T-helper 1 cell treated with Interleukin-12 subunit alpha and Interleukin-12 subunit beta and Interleukin-4 antibody, amounts not matched to agents 30 ng/mL and 1 ng/mL, for 36 hours (primary cell): Measurements from ENCODE around the gene LINC00237. TPM values are rescaled to one million over a fixed set of nuclear protein-coding genes. Genes with fewer than 3 reads are reported as not detected.

Source experiments
- intact Hi-C: fragments of 100-400 bp; cut with micrococcal nuclease; formaldehyde crosslinking; loops from one replicate; pipeline ENCODE4 v1.15.1; 2024
- total RNA-seq: library from RNA; stranded (reverse); gene quantifications from 2 replicates; pipeline ENCODE4 v1.2.3, GENCODE V29; 2022

The LINC00237 gene
- total RNA-seq, 1 donor from 2014 or later, result not detected

GRCh38 chr20:21125849-21126580 is 19.9 kb upstream of the LINC00237 start, which contains the start of gene KIZ:
KIZ (plus strand) TSS chr20:21126082; CDS start chr20:21126116, 34 bp downstream.
- intact Hi-C loops, result loop anchor here (1.0 to 5.0 kb wide), 9 partner anchors 26 to 1109 kb away; partner anchors contain the start of genes CFAP61, CRNKL1, NAA20 and RALGAPA2

- intact Hi-C loops, result loop anchor here (1.0 to 5.0 kb wide), 6 partner anchors 25 to 1108 kb away; partner anchors contain the start of genes CFAP61, CRNKL1, NAA20 and RALGAPA2
Measured at GRCh38 chr20:21125072-21125848, 19.1 kb upstream of the LINC00237 start.

DNA sequence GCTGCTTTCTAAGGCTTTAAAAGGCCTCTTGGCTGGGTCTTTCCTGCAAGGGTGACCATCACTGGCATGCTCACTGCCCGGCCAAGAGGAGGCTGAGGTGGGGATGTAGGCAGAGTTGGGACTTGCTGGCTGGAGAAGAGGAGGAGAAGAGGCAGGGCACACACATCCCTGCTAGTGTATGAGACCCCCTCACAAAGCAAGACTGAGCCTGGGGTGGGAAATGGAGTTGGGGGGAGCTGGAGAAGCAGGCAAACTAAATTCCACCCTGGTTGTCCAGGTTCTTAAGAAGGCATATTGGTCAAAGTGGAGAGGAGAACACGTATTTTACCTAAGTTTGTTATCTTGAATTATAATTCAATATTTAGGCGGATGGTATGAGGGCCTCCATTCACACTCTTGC is 18.0 kb upstream of the LINC00237 start:
- intact Hi-C loops, result no loop called here

DNA sequence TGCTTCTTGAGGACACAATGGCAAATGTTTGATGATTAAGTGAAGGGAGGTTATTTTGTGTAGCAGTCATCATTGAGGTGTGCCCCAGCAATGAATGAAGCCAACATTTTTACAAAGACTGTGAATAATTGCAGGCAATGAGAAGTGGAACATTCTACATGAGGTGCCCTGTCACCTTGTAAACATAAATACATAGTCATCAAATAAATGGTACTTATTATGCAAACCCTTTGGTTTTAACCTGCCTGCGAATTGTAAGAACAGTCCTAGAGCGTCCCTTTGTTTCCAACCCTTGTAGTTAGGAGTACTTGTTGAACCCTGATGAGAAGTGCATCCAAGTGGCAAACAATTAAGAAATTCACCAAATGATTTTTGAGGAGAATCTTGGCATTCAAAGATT is 12.6 kb upstream of the LINC00237 start:
- intact Hi-C loops, result no loop called here

- intact Hi-C loops, result no loop called here
Measured at GRCh38 chr20:21118138-21118537, 12.0 kb upstream of the LINC00237 start.

DNA sequence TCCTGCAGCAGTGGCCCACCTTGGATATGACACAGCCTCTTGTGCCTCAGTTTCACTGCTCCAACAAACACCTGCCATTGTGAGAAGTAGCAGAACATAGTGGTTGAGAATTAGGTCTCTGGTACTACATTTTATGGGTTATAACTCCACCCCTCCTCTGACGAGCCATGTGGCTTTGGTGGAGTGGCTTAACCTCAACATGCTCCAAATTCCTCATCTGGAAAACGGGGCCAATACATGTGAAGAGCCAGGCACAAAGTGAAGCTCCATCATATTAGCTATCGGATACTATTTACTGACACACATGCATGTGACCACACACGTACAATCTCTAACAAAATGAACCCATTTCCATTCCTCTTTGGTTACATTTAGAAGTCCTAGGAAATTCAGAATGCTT is 11.4 kb upstream of the LINC00237 start:
- intact Hi-C loops, result no loop called here

DNA sequence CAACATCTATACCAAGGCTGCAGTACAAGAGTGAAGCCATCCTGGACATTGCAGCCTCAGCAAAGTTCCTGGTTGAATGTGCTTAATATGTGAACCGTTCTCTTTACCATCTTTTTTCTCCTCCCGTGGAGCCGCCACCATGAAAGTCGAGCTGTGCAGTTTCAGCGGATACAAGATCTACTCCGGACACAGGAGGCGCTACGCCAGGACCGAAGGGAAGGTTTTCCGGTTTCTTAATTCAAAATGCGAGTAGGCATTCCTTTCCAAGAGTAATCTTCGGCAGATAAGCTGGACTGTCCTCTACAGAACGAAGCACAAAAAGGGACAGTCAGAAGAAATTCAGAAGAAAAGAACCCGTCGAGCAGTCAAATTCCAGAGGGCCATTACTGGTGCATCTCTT is 8.4 kb upstream of the LINC00237 start:
- intact Hi-C loops, result no loop called here

- intact Hi-C loops, result no loop called here
Measured at GRCh38 chr20:21113697-21114096, 7.5 kb upstream of the LINC00237 start.

GRCh38 chr20:21111416-21111815 is 5.3 kb upstream of the LINC00237 start:
- intact Hi-C loops, result no loop called here

GRCh38 chr20:21110811-21111210 is 4.7 kb upstream of the LINC00237 start:
- intact Hi-C loops, result no loop called here

- intact Hi-C loops, result loop anchor here (10.0 kb wide), 1 partner anchor 244 kb away; no protein-coding TSS in a partner anchor
Measured at GRCh38 chr20:21109144-21109543, 3.0 kb upstream of the LINC00237 start.

- intact Hi-C loops, result loop anchor here (1.0 to 10.0 kb wide), 2 partner anchors 241 to 290 kb away; no protein-coding TSS in a partner anchor
Measured at GRCh38 chr20:21105429-21106170, 558 bp downstream of the LINC00237 start.

DNA sequence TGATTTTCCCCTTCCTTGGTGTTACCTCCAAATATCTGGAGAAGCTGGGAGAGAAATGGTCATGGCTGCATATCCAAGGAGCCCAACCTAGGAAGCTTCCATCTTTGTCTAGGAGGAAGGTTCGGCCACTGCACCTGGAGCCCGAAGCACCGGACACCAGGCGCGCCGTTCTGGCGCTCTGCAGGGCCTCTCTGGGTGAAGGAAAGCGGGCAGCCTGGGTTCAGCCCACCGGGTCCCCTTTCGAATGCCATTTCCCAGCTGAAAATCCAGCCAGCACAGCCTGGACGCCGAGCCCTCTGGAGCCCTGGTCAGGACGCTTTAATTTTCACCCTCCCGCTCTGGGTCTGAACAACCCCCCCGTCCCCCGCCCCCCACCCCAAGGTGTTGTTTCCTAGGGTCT is 1.2 kb downstream of the LINC00237 start:
- intact Hi-C loops, result loop anchor here (1.0 to 10.0 kb wide), 4 partner anchors 240 to 738 kb away; partner anchors contain the start of gene INSM1

DNA sequence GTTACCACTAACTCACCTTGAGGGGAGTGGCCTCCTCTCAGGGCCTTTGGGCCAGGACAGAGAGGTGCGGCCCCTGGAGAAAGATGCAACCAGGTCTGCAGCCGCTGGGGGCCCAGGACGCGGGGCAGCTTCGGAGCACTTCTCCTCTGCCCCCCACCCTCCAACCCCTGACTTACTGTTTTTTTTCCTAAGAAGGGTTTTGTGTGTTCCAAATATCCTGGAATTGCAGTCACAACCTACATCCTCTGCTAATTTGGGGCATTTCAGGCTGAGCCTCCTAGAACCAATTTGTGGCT is 1.7 kb downstream of the LINC00237 start:
- intact Hi-C loops, result loop anchor here (5.0 to 10.0 kb wide), 3 partner anchors 240 to 737 kb away; partner anchors contain the start of gene INSM1

GRCh38 chr20:21103582-21104465 is 2.3 kb downstream of the LINC00237 start:
- intact Hi-C loops, result loop anchor here (5.0 to 10.0 kb wide), 3 partner anchors 239 to 737 kb away; partner anchors contain the start of gene INSM1

DNA sequence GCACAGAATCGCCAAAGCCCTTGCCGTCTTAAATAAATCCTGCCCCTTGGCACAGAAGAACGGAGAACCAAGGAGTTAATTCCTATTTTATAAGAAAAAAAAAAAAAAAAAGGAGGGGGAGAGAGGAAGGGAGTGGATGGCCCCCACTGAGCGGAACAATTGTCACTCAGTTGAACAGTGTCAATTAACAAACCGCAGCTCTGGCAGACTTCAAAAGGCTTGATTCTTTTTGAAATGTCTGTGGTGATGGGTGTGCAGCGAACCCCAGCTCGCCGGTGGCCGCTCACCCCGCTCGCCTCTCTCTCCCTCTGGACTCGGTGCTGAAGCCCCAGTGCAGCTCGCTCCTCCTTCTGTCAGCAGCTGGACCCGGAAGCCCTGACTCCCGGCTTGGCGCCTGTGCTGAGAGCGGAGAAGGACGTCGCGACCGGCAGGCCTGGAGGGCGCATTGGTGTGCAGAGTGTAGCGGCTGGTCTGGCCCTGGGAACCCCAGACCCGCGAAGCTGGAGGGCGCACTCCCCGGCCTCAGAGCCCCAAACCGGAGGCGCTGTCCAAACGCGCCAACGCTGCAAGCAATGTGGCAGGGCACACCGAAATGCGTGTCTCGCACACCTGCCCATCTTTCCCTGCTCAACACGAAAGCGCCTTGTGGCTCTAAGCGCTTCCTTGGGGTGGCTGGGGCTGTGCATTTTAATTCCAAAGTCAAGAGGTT is 3.4 kb downstream of the LINC00237 start:
- intact Hi-C loops, result loop anchor here (5.0 to 10.0 kb wide), 3 partner anchors 238 to 735 kb away; partner anchors contain the start of gene INSM1

DNA sequence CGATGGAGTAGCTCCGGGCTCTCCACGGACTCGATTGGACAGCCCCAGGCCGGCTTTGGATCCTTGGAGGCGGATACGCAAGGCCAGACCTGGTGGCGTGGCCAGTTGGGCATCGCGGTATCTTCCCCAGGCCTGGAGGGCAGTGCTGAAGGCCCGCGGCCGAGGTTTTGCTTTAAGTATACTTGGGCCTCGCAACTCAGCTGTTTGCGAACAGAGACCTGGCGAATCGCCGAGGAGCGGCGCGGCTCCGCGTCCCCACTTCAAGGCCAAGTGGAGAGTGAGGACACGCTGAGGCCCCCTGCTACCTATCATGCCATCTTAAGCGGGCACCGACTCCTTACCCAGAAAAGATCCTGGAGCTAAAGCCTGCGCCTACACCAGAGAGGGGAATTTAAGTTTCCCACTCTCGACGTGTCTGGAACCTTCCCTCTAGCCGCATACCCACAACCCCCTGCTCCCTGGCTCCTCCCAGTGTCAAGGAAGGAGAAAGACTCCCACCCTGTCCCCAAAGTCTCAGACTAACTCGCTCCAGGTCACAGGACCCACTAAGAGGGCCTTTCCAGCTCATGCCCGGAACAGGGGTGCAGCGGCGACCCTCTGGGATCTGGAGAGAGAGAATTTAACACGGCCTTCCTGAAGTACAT is 4.1 kb downstream of the LINC00237 start:
- intact Hi-C loops, result loop anchor here (2.0 to 10.0 kb wide), 5 partner anchors 135 to 735 kb away; partner anchors contain the start of genes INSM1 and RALGAPA2

DNA sequence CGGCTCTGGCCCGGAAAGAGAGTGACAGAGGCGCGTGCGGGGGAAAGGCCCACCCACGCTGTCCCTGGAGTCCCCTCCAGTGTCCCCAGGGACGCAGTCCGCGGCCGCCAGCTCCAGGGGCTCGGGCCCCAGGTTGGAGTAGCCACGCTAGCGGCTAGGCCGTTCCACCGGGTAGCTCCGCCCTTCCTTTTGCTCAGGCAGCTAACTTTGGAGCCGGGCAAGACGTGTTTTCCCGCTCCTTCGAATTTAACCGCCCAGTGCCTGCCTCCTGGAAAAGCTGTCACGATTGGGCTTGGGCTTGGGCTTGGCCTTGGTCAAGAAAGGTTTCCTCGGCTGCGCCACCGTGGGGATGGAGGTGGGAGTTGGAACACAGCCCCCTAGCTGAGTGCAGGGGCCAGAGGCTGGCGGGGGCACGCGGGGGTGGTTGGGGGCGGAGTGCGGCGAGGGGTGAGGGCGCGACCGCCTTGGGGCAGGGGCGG is 4.7 kb downstream of the LINC00237 start:
- intact Hi-C loops, result loop anchor here (2.0 to 10.0 kb wide), 5 partner anchors 135 to 734 kb away; partner anchors contain the start of genes INSM1 and RALGAPA2
